ENCODE results near the gene SLC5A11. TPM values are rescaled to one million over a fixed set of nuclear protein-coding genes. Genes with fewer than 3 reads are reported as not detected.
"Not testable (repeated sequence)": the region's sequence is repeated elsewhere in the genome, so short reads cannot be mapped to it uniquely, and the experiment has no call there.

SLC5A11 gene
- polyA plus RNA-seq, 1 donor = 0.10 TPM

DNA sequence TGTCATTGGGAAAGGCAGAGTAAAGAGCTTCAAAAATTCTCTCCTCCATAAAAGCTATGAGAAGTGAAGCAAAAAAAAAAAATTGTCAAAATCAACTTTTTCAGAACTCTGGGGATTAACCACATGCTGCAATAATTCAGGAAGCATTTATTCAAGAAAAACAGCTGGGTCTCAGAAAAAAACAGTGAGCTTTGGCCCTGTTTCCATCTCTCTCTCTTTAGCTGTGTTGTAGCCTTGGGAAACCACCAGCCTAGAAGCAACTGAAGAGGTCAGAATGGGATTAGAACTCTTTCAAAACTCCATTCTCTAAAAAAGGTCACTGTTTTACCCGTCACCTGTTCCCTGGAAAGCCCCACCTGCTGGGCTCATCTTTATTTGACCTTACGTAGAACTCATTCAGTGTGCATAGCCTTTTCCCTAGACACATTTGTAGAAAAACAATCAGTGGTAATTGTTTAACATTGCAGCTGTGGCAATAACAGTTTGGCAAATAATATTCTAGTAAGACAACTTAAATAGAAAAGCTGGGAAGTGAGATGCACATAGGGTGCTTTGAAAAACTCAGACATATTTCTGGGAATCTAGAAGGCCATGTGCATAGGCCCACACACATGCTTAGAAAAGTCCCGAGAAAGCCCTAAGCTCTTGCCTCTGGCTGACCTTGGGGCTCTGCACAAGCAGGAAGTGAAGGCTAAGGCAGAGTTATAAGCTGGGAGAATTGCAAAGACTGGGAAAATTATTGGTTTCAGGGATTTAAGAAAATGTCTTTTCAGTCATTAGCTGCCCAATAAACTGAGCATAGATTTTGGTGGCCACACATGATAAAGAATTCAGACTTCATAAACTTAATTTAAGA is 18.0 kb downstream of the SLC5A11 start:
- DNase-seq = no peak

DNA sequence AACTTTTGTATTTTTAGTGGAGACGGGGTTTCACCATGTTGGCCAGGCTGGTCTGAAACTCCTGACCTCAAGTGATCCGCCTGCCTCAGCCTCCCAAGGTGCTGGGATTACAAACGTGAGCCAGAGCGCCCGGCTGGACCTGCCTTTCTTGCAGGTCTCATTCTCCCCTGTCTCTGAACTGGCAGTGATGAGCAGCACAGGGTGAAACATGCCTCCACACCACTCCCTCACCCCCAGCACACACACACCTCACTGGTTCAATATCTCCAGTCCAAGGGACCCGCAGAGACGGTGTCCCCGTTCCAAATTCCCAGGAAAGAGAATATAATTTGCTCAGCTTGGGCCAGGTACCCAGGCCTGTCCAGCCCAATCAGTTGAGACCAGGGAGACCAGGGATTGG is 23.3 kb downstream of the SLC5A11 start:
- no peak for DNase-seq

DNA sequence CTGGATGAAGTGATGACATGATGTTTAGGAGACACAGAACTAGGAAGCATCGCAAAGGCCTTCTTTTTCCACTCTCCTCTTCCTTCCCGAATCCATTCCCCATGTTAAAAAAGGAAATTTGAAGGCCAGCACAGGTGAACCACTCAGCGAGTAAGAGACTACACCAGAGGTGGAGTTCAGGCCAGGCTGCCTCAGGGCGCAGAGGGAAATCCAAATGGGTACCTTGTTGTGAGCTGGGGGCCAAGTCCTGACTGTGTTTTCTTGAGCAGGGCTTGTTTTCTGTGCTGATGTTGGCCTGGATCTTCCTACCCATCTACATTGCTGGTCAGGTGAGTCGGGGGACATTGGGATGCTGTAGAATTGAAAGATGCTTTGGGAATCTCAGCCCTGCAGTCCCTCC is 26.1 kb downstream of the SLC5A11 start:
- DNase-seq = no peak

DNA sequence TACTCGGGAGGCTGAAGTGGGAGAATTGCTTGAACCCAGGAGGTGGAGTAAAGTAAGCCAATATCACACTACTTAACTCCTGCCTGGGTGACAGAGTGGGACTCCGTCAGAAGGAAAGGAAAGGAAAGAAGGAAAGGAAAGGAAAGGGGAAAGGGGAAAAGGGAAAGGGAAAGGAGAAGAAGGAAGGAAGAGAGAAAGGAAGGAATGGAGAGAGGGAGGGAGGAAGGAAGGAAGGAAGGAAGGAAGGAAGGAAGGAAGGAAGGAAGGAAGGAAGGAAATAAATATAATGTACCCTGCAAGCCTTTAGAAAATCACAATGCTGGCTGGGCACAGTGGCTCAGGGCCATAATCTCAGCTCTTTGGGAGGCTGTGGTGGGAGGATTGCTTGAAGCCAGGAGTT is 27.3 kb downstream of the SLC5A11 start:
- DNase-seq = no peak

DNA sequence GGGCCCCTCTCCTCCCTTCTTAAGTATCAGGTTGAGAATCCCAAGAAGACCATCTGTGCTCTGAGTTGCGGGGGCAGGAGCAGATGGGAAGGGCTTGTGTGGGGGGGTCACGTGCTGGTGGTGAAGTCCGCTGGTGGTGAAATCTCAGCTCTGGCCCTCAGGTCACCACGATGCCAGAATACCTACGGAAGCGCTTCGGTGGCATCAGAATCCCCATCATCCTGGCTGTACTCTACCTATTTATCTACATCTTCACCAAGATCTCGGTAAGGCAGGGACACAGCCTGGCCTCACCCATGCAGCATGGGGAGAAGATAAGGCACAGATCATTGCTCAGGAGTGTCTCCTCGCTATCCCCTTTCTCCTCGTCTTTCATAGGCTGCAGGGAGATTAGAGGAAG is 29.7 kb downstream of the SLC5A11 start:
- DNase-seq = no peak

DNA sequence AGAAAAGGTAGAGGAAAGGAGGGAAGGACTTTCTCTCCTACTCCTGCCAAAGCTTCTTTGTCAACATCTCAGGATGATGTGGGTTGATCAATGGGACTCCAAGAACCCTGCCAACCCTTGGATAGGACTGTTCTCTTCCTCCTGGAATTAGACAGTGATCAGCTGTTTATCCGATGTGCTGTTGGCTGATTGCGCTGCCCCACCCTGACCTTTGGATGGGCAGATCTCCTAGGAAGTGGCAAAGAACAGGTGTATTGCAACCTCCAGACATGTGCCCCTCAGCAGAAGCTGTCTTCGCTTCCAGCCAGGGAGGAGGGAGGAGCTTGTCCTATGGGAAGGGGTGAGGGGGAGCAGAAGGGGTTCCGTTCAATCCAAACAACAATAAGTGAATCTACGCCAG is 30.5 kb downstream of the SLC5A11 start:
- DNase-seq = no peak

DNA sequence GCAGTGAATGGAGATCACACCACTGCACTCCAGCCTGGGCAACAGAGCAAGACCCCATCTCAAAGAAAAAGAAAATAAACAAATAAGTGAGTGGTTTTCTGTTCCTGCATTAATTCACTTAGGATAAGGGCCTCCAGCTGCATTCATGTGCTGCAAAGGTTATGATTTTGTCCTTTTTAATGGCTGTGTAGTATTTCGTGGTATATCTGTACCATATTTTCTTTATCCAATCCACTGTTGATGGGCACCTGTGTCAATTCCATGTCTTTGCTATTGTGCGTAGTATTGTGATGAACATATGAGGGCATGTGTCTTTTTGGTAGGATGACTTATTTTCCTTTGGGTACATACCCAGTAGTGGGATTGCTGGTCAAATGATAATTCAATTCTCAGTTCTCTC is 33.9 kb downstream of the SLC5A11 start:
- DNase-seq = no peak

DNA sequence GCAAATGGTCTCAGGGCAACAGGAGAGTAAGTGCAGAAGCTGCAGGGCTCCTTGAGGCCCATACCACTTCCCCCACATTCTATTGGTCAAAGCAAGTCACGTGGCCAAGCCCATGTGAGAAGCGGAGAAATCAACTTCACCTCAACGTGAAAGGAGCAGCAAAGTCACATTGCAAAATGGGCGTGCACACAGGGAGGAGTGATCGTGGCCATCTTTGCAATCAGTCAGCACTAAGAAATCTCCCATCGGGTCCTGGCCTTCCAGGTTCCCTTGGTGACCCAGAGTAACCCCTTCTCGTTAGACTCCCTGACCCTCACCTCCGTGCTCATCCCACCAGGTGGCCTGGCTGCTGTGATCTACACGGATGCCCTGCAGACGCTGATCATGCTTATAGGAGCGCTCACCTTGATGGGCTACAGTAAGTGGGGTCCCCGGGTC is 38.0 kb downstream of the SLC5A11 start:
- no peak for DNase-seq

DNA sequence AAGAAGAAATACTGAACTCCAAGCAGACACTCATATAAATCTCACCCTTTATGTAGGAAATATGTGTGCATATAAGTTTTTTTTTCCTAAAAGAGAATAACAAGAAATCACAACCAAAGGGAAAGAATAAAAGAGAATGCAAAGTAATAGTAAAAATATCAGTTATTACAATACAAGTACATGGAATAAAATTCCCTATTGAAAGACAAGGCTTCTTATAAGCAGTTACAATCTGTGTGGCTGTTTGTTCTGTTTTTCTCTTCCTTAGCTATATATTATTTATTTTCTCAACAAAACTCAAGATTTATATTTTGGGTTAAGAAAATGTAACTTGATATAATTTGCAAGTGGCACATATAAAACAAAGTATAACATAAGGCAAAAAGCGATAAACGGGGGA is 41.7 kb downstream of the SLC5A11 start:
- DNase-seq = no peak

DNA sequence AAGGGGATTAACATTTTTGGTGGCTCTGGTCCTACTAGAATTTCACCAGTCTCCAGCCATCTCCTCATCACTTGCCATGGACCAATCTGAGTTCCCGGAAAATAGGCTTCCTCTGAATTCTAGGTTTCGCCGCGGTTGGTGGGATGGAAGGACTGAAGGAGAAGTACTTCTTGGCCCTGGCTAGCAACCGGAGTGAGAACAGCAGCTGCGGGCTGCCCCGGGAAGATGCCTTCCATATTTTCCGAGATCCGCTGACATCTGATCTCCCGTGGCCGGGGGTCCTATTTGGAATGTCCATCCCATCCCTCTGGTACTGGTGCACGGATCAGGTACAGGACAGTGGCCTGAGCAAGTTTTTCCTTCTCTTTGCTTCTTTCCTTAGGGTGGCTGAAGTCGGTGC is 45.0 kb downstream of the SLC5A11 start:
- DNase-seq = no peak

DNA sequence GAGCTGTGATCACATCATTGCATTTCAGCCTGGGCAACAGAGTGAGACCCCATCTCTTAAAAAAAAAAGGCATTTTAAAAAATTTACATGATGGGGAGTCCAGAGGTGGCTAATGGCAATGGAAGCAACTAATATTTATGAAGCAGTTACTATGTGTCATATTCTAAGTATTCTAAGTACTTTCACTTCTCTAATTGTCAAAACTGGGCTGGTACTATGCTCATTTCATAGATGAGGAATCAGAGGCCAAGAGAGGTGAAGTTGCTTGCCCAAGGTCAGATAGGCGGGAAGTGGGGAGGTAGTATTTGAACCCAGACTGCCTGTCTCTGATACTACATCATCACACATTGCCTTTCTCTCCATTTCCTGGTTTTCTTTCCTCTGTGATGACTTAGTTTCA is 50.7 kb downstream of the SLC5A11 start:
- DNase-seq = no peak

DNA sequence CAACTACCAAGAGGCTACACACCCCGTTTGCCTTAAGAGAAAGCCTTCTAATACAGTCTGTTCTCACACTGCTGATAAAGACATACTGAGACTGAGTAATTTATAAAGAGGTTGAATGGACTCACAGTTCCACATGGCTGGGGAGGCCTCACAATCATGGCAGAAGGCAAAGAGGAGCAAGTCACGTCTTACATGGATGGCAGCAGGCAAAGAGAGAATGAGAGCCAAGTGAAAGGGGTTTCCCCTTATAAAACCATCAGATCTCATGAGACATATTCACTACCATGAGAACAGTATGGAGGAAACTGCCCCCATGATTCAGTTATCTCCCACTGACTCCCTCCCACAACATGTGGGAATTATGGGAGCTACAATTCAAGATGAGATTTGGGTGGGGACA is 51.8 kb downstream of the SLC5A11 start:
- DNase-seq = not testable (repeated sequence)

DNA sequence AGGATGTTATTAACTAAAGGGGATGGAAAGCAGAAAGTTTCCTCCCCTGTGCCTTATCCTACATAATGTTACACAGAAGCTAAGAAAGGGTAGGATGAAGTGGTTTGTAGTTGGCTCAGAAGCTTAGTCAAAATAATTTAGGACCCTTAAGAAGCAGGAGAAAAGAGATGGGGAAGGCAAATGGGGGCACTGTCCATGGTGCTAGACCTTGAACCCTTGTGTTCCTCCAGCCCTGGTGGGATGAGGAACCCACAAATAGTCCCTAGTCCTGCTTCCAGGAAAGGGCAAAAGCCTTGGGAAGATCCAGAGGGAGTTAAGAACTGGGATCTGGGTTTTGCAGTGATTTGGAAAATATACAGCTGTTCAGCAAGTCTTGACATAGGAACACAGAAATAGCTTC is 54.5 kb downstream of the SLC5A11 start:
- no peak for DNase-seq

DNA sequence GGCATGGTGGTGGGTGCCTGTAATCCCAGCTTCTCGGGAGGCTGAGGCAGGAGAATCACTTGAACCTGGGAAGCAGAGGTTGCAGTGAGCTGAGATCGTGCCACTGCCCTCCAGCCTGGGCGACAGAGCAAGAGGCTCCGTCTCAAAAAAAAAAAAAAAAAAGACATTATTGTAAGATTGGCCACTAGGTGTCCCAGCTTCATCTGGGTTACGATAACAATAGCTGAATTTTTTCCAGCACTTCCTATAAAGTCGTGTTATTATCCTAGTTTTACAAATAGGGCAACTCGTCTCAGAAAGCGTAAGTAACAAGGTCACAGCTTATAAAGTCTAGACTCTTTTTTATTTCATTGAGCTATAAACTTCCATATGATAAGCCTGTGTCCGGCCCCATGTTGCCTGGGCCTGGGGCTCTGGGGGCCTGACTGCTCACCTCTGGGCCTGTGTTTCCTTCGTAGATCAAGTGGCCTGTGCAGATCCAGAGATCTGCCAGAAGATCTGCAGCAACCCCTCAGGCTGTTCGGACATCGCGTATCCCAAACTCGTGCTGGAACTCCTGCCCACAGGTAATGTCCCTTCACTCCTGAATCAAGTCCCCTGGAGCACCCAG is 60.5 kb downstream of the SLC5A11 start:
- DNase-seq = peak; percentile 22

DNA sequence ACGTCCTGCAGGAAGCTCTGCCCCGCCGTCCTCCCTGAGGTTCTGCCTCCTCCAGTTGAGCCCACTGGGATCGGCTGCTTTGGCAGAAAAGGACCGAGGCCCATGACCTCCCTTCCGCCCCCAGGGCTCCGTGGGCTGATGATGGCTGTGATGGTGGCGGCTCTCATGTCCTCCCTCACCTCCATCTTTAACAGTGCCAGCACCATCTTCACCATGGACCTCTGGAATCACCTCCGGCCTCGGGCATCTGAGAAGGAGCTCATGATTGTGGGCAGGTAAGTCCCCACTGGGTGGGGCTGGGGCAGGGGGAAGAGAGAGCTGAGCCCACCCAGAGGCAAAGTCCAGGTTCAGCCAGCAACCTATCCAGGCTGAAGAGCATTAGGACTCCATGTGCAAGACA is 61.1 kb downstream of the SLC5A11 start:
- DNase-seq = no peak

DNA sequence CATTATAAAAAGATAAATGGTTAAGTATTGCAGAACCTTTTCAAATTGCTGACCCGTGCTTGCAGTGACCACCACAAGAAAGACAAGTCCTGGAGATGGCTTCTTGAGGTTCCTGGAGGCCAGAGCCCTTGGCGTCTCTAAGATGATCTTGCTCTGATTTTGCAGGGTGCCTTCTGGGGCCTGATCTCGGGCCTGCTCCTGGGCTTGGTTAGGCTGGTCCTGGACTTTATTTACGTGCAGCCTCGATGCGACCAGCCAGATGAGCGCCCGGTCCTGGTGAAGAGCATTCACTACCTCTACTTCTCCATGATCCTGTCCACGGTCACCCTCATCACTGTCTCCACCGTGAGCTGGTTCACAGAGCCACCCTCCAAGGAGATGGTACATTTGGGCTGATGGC is 63.0 kb downstream of the SLC5A11 start:
- no peak for DNase-seq

DNA sequence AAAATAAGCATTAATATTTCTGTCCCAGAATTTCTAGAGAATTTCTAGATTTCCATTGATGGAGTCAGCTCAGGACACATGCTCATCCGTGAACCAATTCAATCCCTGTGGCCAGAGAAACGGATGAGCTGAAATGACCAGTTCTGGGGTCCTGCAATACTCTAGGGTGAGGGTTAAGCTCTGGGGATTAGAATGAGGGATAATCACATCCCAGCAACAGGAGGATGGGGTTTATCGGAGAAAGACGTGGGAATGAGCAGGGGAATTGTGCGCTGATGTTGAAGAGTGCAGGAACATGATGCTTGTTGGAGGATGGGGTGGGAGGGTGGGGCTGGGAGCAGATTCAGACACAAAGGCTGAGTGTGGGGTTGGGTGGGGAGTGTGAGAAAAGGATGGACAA is 64.1 kb downstream of the SLC5A11 start:
- DNase-seq = no peak

DNA sequence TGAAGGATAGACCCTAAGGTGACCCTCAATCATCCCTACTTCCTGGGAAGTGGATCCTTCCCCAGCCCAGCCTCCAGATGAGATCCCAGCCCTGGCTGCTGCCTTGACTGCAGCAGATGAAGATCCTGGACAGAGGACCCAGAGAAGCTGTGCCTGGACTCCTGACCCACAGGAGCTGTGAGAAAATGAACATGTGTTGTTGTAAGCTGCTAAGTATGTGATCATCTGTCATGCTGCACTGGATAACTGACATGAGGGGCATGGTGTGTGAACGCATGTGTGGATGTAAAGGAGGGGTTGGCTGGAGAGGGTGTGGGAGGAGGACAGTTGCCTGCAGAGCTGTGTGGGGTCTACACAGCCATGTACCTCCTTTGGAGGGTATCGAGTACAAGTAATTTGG is 69.3 kb downstream of the SLC5A11 start:
- DNase-seq = no peak

DNA sequence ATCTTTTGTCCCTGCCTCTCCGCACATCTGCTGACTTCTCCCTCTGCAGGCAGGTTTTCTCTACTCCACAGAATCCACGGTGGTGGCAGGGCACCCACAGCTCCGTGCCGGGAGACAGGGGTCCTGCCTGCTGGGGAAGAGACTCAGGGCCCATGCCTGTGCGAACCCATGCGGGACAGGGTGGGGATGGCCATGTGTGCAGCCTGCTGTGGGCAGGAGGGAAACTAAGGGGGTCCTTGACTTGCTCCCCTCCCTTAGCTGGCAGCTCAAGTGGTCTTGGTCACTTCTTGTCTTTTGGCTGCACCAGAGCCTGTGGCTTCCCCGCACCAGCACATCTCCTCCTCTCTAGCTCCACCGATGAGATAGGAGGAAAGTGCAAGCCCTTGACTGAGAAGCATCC is 69.8 kb downstream of the SLC5A11 start:
- DNase-seq = no peak

DNA sequence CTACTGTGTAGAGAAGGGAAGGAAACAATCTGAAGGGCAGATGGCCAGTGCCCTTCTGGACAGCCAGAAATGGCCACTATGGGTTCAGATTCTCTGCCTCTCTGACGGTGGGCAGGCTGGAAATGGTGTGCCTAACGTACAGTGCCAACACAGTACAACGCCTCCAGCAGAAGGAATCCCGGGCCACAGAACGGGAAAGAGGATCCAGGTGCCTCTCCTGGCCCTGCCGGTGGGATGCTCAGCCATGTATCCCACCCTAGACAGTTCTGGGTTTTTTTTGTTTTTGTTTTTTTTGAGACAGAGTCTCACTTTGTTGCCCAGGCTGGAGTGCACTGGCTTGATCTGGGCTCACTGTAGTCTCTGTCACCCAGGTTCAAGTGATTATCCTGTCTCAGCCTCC is 71.5 kb downstream of the SLC5A11 start:
- DNase-seq = no peak

DNA sequence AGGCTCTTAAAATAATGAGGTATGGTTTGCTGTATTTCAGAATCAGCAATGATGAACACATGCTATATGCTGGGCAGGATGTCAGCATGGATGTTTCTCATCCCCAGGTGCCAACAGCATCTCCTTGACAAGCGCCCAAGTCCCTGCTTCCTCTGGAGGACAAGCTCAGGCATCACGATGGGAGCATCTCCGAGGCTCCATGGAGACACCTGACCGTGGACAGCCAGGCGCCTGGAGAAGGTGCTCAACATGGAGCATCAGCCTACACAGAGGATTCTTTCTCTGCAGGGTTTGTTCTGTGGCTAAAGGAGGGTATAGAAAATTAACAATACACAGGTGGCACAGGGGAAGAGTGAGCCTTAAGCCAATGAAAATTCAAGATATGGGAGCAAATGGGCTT is 72.1 kb downstream of the SLC5A11 start:
- no peak for DNase-seq

DNA sequence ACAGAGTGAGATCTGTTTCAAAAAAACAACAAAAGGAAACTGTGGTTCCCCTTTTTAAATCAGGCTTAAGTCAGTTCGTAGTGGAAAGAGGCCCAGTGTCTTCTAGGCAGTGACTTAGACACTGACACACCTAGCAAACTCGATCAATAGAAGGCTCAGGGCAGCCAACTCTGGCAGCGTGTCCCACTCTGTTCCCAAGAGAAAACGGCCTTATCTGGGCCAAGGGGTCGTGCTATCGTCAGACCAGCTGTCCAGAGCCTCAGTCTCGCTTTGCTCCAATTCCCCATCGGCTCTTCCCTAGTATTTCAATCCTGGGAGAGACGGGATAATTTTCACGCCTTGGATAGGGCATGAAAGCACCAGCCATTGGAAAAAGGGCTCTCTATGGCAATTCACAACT is 72.9 kb downstream of the SLC5A11 start:
- no peak for DNase-seq

DNA sequence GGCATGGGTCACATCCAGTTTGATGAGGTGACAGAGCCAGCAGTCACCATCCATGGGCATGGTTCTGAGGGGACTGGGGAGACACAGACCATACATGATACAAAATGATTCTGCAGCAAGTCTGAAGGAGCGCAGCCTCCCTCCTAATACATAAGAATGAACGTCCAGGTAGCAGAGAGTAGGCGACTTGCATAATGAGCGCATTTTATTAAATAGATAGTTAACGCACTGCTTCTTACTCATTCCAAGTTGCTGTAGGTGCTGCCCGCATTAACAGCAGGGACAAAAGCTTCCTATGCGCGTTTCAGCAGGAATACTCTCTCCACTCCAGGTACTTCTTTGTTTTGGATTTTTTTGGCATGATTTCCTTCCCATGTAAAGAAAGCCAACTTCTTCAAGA is 73.8 kb downstream of the SLC5A11 start:
- DNase-seq = no peak

DNA sequence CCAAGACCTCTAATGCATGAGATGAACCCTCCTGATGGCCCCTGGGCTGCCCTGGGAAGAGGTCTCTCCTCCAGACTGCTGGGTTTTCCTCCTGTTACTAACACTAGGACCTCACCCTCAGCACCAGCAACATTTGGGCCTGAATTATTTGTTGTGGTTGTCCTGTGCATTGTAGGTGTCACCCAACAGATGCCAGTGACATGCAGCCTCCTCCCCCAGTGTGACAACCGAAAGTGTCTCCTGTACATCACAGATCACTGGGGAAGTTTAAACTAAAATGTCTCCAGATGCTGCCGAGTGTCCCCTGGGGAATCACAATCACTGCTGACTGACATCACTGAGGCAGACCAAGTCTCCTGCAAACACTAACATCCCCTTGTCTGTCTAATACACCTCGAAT is 74.8 kb downstream of the SLC5A11 start:
- DNase-seq = no peak

DNA sequence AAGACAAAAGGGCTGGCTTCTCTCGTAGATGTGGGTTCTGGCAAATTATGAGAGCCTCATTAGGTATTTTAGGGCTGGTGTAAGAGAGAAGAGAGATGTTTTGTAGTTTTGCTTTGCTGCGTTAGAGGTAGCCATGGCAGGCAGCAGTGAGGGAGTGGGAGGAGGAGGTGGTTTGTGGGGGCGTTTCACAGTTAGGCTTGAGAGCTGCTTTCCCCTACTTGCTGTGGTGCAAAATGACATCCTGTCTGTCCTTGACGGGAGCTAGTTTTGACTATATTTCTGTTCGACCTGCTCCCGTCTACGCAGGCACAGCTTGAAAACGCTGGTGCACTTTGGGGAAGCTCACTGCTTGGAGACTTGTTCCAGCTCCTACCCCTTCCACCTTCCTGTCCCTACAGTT is 75.5 kb downstream of the SLC5A11 start:
- no peak for DNase-seq

All from hindlimb muscle (tissue), 1 donor.